ENCODE results near the gene ZFP2. TPM values are rescaled to one million over a fixed set of nuclear protein-coding genes. Genes with fewer than 3 reads are reported as not detected.

ZFP2 gene
- 0.72 and 1.5 TPM in 2 replicates for total RNA-seq

DNA sequence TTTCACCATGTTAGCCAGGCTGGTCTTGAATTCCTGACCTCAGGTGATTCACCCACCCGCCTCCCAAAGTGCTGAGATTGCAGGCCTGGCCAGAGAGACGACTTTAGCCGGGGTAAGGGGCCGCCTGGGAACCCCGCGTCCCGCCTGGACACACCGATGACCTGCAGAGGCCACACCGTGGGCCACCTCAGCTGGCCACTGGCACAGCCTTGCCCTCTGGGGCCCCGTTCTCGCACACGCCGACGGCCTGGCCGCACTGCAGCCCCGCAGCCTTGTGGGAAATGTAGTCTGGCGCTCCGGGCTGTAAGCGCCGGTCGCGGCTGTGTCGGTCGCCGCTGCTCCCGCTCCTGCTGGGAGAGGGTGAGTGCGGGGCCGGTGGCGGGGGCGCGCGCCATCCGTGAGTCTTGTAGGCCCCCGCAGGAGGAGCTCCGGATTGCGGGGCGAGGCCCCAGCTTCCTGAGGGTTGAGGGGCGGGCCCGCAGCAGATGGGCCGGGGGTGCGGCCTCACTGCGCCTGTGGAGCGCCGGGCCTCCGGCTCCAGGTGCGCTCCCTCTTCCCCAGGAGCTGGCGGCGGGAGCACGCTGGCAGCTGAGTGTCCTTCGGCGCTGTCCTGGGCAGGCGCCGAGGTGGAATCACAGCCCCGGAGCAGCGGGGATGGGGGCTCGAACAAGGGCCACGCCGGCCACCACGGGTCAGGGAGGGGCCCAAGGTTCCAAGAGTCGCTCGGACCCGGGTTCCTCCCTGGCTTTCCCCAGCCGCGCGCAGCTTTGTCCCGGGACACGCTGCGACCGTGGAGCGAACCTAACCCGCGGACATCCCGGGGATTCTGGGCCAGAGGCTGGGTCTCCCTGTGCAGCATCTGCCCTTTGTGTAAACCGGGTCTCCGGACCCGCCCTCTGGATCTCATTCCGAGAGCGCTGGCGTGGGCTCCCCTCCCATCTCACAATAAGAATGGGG is at the start of gene ZFP2:
Gene ZFP2, plus strand, starts transcription at position 299 of the 957 bp plus-strand sequence. CDS start 35,401 bp downstream, outside the sequence.

DNA sequence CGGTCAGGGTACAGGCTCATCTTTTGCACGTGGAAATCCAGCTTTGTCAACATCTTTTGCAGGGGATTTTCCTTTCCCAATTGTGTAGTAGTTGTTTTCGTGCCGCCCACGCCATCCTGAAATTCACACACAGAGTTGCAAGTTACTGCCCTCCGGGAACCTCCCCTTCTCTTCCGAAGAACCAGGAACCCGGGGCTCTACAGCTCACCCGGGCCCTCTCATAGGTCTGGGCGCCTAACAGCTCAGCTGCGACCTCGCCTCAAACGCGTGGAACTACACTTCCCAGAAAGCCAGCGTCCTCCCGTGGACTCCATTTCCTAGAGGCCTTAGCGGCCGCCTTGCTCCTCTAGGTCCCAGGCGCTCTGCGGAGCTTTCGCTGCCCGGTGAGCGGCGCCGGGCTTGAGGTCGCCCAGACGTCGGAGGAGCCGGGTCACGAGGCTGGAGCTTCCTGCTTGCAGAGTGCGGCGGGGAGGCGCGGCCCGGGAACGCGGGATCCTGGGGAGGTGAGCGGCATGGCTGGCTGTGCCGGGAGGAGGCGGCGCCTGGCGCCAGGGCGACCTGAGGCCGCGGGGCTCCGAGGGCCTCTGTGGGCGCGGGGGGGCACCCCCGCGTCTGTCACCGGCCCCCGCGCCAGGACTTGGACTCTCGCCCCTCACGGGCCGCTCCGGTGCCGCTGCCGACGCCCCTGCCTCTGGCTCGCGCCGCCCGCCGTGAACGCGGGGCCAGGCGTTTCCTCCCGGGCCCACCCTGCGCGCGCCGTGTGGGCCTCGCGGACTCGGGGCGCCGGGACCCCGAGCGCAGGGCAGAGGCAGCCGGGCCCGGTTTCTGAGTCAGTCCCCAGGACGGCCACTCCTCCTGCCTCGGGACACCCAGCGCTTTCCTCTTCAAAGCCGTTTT is 35.8 kb upstream of the ZFP2 start, which contains the start of gene ZNF354B:
Gene ZNF354B, plus strand, starts transcription at position 329 of the 897 bp plus-strand sequence. CDS start 1,095 bp downstream, outside the sequence.

DNA sequence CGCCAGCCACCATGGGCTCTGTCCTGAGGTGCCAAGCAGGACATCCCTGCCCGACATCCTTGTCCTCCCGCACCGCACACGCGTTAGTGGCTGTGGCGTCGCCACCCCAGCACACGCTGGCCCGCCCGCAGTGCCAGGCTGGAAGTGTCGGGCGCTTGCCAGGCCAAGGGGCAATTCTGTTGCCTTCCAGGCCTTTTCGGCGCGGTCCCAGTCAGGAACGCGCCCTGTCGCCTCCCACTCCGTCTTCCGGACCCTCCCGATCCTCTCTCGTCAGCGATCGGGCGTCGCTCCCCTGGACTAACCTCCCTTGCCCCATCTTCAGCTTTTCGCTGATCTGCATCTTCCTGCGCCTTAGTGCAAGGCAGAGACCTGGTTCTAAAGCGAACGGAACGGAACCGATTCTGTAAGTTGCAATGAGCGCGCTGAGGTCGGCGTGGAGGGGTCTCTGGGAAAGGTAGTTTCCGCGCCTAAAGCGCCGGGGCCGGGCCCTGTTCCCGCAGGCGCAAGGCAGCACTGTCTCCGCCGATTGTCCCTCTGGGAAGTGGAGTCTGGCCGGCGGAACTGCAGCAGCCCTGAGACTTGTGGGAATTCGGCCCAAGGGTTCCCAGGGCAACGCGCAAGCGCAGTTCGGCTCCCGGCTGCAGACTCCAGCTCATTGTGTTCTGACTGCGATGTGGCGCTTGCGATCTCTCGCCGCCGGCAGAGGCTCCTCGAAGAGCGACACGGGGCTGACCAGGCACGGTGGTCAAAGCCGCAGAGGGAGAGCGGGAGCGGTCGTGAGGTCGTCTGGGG is 45.1 kb downstream of the ZFP2 start, which contains the start of gene ZNF454:
Gene ZNF454, plus strand, starts transcription at position 630 of the 792 bp plus-strand sequence. CDS start 1,594 bp downstream, outside the sequence.

Other genes with a start within 250 kb of the ZFP2 start
- 8.1 and 11.8 TPM in 2 replicates for gene ZNF354A, start 165.3 kb upstream of the ZFP2 start, total RNA-seq
- gene ZNF354B, start 36.0 kb upstream of the ZFP2 start, total RNA-seq = 5.8 TPM in 2 replicates
- gene ZNF454, start 45.3 kb downstream of the ZFP2 start, total RNA-seq = 0.48 and 0.64 TPM in 2 replicates
- not detected in 2 replicates for gene GRM6, start 99.4 kb downstream of the ZFP2 start, total RNA-seq
- 2.4 and 2.8 TPM in 2 replicates for gene ZNF879, start 127.9 kb downstream of the ZFP2 start, total RNA-seq
- gene ZNF354C, start 164.5 kb downstream of the ZFP2 start, total RNA-seq = 1.9 and 3.0 TPM in 2 replicates

Measured in tracheal epithelial cell (primary cell).